ENCODE results near the gene DENND5A. TPM values are rescaled to one million over a fixed set of nuclear protein-coding genes. Genes with fewer than 3 reads are reported as not detected.

DENND5A gene
- total RNA-seq, 4 donors from 2014 or later, result 13.8 to 56.3 (median 23.4) TPM

GRCh38 chr11:9182180-9182871 lies 82.8 kb downstream of the DENND5A start:
- Histone ChIP-seq H3K36me3 (peaks cover 0 to 34% (median 0%) of the 10 kb centered on the region in 3 donors), H3K27me3 (no peaks in the 10 kb centered on the region), H3K4me1 (no peaks in the 10 kb centered on the region), H3K9me3 (no peaks in the 10 kb centered on the region), H3K4me3 (no peak overlapping the region), H3K27ac (no peak overlapping the region)
- WGBS, 2 donors, result 70 to 86% methylated on average over 1 to 2 of the region's 2 CpGs
- no peak for DNase-seq
- TF ChIP-seq POLR2A (IDR thresholded peaks at IDR 0.05) (no peak), CTCF (IDR thresholded peaks at IDR 0.05) (no peak)
- intact Hi-C loops (cut with DNase I), result no loop called here

GRCh38 chr11:9180784-9181183 lies 84.4 kb downstream of the DENND5A start:
- intact Hi-C loops (cut with DNase I), result no loop called here
- H3K27ac ChIP-seq, result no peak overlapping the region
- peaks cover 0 to 49% (median 0%) of the 10 kb centered on the region in 3 donors for H3K36me3 ChIP-seq
- TF ChIP-seq POLR2A (IDR thresholded peaks at IDR 0.05) (no peak), CTCF (IDR thresholded peaks at IDR 0.05) (no peak)
- H3K4me3 ChIP-seq, result no peak overlapping the region
- DNase-seq, result no peak
- H3K4me1 ChIP-seq, result no peaks in the 10 kb centered on the region
- no peaks in the 10 kb centered on the region for H3K9me3 ChIP-seq
- H3K27me3 ChIP-seq, result no peaks in the 10 kb centered on the region
- WGBS, 2 donors, result 49 to 74% methylated on average over 2 to 4 of the region's 4 CpGs

DNA sequence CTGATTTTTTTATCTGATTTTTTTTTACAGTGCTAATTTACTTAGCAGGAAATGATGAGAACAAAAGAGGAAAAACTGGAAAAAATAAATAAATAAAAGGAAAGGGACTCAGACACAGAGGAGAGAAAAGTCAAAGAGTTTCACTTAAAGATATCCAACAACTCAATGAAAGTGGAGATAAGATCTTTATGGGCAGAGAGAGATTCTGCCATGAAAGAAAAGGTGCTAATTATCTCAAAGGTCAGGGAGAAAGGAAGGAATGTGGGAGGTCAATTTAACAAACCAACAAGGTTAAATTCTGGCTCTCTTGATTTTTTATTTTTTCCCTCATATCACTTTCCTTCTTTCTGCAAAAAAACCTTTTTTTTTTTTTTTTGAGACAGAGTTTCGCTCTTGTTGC lies 86.0 kb downstream of the DENND5A start:
- Histone ChIP-seq H3K27ac (no peak overlapping the region), H3K4me3 (no peak overlapping the region), H3K36me3 (peaks cover 0 to 56% (median 0%) of the 10 kb centered on the region in 3 donors), H3K27me3 (no peaks in the 10 kb centered on the region), H3K4me1 (no peaks in the 10 kb centered on the region), H3K9me3 (no peaks in the 10 kb centered on the region)
- no peak for TF ChIP-seq POLR2A (IDR thresholded peaks at IDR 0.05)
- TF ChIP-seq CTCF (IDR thresholded peaks at IDR 0.05), result no peak
- intact Hi-C loops (cut with DNase I), result no loop called here
- 100% methylated on average over 1 of the region's 1 CpG for WGBS, 2 donors
- no peak for DNase-seq

DNA sequence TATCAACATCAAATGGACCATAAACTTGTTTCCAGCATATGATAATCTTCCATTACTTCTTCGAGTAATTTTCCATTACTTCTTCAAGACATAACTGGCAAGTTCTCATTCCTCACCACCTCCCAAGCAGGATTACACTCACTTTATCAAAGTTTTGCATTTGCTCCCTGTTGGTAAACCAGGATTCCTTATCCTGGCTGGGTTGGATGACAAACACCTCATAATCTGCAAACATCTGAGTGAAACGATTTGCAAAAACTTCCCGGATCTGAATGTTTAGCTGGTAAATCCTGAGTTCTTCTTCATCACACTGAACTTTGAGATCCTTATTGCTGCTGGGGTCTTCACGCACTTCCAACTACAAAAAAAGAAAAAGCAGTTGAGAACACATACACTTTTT lies 86.4 kb downstream of the DENND5A start:
- Histone ChIP-seq H3K27me3 (no peaks in the 10 kb centered on the region), H3K9me3 (no peaks in the 10 kb centered on the region), H3K36me3 (peaks cover 0 to 57% (median 0%) of the 10 kb centered on the region in 3 donors), H3K27ac (no peak overlapping the region), H3K4me3 (no peak overlapping the region), H3K4me1 (no peaks in the 10 kb centered on the region)
- intact Hi-C loops (cut with DNase I), result no loop called here
- TF ChIP-seq CTCF (IDR thresholded peaks at IDR 0.05), result no peak
- DNase-seq, result no peak
- 87 to 90% methylated on average over 4 of the region's 4 CpGs for WGBS, 2 donors

DNA sequence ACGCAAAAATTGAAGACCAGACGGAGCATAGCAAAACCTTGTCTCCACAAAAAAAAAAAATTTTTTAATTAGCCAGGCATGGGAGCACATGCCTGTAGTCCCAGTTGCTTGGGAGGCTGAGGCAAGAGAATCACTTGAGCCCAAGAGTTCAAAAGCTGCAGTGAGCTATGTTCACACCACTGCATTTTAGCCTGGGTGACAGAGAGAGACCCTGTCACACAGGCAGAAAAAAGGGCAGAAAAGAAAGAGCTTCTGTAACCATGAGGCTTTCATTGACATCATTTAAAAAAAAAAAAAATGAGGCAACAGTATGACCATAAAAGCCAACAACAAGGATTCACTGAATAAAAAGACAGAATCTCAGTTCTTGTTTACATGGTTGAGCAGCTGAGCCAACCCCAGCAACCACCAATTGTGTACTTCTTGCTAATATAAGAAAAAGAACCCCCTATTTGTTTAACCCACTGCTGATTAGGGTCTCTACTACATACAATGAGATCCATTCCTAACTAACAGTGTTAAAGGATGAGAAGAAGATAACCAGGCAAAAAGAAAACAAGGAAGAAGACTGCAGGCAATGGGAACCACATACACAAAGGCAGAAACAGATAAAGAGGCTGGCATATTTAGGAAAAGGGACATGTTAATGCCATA lies 87.6 kb downstream of the DENND5A start:
- no peaks in the 10 kb centered on the region for H3K27me3 ChIP-seq
- H3K27ac ChIP-seq, result no peak overlapping the region
- H3K4me1 ChIP-seq, result no peaks in the 10 kb centered on the region
- 94 to 100% methylated on average over 2 of the region's 2 CpGs for WGBS, 2 donors
- no peak for TF ChIP-seq POLR2A (IDR thresholded peaks at IDR 0.05)
- no peak for TF ChIP-seq CTCF (IDR thresholded peaks at IDR 0.05)
- H3K9me3 ChIP-seq, result no peaks in the 10 kb centered on the region
- H3K36me3 ChIP-seq, result peaks cover 0 to 69% (median 0%) of the 10 kb centered on the region in 3 donors
- no peak overlapping the region for H3K4me3 ChIP-seq
- DNase-seq, result no peak
- intact Hi-C loops (cut with DNase I), result no loop called here

All from esophagus squamous epithelium (tissue), 5 donors.